ENCODE data around the gene RIPOR3.

DNA sequence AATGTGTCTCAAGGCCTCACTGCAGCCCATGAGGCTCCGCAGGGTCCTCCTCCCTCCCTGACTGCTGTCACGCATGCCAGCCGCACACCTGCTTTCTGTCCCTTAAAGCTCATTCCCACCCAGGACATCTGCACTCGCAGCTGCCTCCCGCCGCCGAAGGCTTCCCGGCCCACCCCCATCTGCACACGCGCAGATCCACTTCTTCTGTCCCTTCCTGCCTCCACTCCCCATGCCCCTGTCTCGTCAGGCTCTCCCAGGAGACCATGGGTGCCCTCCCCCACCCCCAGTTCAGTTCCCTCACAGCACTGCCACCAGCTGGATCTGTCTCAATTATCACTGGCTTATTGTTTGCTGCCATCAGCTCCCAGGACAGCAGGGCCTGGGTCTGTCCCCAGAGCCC is 63.0 kb downstream of the RIPOR3 start:
- TF ChIP-seq, protein P1, sequence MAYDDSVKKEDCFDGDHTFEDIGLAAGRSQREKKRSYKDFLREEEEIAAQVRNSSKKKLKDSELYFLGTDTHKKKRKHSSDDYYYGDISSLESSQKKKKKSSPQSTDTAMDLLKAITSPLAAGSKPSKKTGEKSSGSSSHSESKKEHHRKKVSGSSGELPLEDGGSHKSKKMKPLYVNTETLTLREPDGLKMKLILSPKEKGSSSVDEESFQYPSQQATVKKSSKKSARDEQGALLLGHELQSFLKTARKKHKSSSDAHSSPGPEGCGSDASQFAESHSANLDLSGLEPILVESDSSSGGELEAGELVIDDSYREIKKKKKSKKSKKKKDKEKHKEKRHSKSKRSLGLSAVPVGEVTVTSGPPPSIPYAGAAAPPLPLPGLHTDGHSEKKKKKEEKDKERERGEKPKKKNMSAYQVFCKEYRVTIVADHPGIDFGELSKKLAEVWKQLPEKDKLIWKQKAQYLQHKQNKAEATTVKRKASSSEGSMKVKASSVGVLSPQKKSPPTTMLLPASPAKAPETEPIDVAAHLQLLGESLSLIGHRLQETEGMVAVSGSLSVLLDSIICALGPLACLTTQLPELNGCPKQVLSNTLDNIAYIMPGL (CRISPR knock-in tag; IDR thresholded peaks at IDR 0.05; ENCODE audit: borderline replicate concordance), result no peak
- TF ChIP-seq, protein P2, sequence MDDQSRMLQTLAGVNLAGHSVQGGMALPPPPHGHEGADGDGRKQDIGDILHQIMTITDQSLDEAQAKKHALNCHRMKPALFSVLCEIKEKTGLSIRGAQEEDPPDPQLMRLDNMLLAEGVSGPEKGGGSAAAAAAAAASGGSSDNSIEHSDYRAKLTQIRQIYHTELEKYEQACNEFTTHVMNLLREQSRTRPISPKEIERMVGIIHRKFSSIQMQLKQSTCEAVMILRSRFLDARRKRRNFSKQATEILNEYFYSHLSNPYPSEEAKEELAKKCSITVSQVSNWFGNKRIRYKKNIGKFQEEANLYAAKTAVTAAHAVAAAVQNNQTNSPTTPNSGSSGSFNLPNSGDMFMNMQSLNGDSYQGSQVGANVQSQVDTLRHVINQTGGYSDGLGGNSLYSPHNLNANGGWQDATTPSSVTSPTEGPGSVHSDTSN (IDR thresholded peaks at IDR 0.05), result no peak
- TF ChIP-seq MYC (IDR thresholded peaks at IDR 0.05; ENCODE audit: borderline replicate concordance, low read length), result no peak
- TF ChIP-seq, protein P3, sequence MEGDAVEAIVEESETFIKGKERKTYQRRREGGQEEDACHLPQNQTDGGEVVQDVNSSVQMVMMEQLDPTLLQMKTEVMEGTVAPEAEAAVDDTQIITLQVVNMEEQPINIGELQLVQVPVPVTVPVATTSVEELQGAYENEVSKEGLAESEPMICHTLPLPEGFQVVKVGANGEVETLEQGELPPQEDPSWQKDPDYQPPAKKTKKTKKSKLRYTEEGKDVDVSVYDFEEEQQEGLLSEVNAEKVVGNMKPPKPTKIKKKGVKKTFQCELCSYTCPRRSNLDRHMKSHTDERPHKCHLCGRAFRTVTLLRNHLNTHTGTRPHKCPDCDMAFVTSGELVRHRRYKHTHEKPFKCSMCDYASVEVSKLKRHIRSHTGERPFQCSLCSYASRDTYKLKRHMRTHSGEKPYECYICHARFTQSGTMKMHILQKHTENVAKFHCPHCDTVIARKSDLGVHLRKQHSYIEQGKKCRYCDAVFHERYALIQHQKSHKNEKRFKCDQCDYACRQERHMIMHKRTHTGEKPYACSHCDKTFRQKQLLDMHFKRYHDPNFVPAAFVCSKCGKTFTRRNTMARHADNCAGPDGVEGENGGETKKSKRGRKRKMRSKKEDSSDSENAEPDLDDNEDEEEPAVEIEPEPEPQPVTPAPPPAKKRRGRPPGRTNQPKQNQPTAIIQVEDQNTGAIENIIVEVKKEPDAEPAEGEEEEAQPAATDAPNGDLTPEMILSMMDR (IDR thresholded peaks at IDR 0.05), result no peak
- no peak for TF ChIP-seq EP300 (IDR thresholded peaks at IDR 0.05)
- TF ChIP-seq, protein P4, sequence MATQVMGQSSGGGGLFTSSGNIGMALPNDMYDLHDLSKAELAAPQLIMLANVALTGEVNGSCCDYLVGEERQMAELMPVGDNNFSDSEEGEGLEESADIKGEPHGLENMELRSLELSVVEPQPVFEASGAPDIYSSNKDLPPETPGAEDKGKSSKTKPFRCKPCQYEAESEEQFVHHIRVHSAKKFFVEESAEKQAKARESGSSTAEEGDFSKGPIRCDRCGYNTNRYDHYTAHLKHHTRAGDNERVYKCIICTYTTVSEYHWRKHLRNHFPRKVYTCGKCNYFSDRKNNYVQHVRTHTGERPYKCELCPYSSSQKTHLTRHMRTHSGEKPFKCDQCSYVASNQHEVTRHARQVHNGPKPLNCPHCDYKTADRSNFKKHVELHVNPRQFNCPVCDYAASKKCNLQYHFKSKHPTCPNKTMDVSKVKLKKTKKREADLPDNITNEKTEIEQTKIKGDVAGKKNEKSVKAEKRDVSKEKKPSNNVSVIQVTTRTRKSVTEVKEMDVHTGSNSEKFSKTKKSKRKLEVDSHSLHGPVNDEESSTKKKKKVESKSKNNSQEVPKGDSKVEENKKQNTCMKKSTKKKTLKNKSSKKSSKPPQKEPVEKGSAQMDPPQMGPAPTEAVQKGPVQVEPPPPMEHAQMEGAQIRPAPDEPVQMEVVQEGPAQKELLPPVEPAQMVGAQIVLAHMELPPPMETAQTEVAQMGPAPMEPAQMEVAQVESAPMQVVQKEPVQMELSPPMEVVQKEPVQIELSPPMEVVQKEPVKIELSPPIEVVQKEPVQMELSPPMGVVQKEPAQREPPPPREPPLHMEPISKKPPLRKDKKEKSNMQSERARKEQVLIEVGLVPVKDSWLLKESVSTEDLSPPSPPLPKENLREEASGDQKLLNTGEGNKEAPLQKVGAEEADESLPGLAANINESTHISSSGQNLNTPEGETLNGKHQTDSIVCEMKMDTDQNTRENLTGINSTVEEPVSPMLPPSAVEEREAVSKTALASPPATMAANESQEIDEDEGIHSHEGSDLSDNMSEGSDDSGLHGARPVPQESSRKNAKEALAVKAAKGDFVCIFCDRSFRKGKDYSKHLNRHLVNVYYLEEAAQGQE (IDR thresholded peaks at IDR 0.05), result no peak
- TF ChIP-seq POLR2A (IDR thresholded peaks at IDR 0.05; ENCODE audit: low read length), result no peak
